Heart left ventricle (tissue), 16 donors: Measurements from ENCODE around the gene SLC39A5. TPM values are rescaled to one million over a fixed set of nuclear protein-coding genes. Genes with fewer than 3 reads are reported as not detected.

ENCODE experiments used
- ATAC-seq, 4 donors: fragments of 200-7000 bp; cut with Tn5 transposase; one replicate each; pipeline ENCODE4 v1.9.1; 2020 to 2022; ENCODE audit warnings: moderate library complexity in 4 of 4, mild to moderate bottlenecking in 3 of 4, moderate number of reproducible peaks in 1 of 4
- DNase-seq, 5 donors: peaks; one replicate each; pipeline ENCODE4 v3.0.0-alpha.2; 2020
- H3K27ac ChIP-seq, 12 donors: fragments of 200-600 bp; sonication (generic) in 4 of 12; one replicate each; pipeline versions ENCODE4 v1.5.0 to v1.8.0; 2016 to 2022; ENCODE audit warnings: mild to moderate bottlenecking in 2 of 12
- H3K27me3 ChIP-seq, 9 donors: fragments of 200-600 bp; sonication (generic) in 2 of 9; one replicate each; pipeline versions ENCODE4 v1.5.1 to v1.8.0; 2016 to 2022; ENCODE audit warnings: mild to moderate bottlenecking in 3 of 9
- H3K36me3 ChIP-seq, 9 donors: fragments of 200-600 bp; sonication (generic) in 2 of 9; one replicate each; pipeline versions ENCODE4 v1.5.0 to v1.8.0; 2018 to 2022; ENCODE audit warnings: mild to moderate bottlenecking in 2 of 9
- H3K4me1 ChIP-seq, 12 donors: fragments of 200-600 bp; sonication (generic) in 4 of 12; one replicate each; pipeline versions ENCODE4 v1.5.0 to v1.8.0; 2016 to 2022; ENCODE audit warnings: mild to moderate bottlenecking in 3 of 12
- H3K4me3 ChIP-seq, 12 donors: fragments of 200-600 bp; sonication (generic) in 4 of 12; one replicate each; pipeline versions ENCODE4 v1.5.0 to v1.8.0; 2017 to 2022; ENCODE audit warnings: mild to moderate bottlenecking in 9 of 12, moderate library complexity in 4 of 12
- H3K9me3 ChIP-seq, 12 donors: fragments of 200-600 bp; sonication (generic) in 4 of 12; one replicate each; pipeline versions ENCODE4 v1.5.0 to v1.8.0; 2016 to 2022; ENCODE audit warnings: mild to moderate bottlenecking in 1 of 12
- POLR2A ChIP-seq, 2 donors: fragments of 450-650 bp; IDR thresholded peaks; one replicate each; pipeline ENCODE4 v1.6.1; 2017; ENCODE audit warnings: antibody characterized with exemption in 2 of 2, mild to moderate bottlenecking in 2 of 2, moderate library complexity in 2 of 2
- WGBS, 4 donors: extraction: QIAGEN DNeasy Blood & Tissue Kit in 2 of 4; methylation state at CpG; one replicate each; pipeline versions ENCODE4 v1.1.5 to v1.1.7; 2013 to 2018; 5-methylcytosine and 5-hydroxymethylcytosine counted together
- intact Hi-C, 10 donors: fragments of 100-400 bp; cut with DNase I; formaldehyde crosslinking; loops; one replicate each; pipeline versions ENCODE4 v1.11.1 to v1.14.2; 2022
- polyA plus RNA-seq, 2 donors: library from polyadenylated mRNA; stranded (reverse); fragments of 200-250 nt; gene quantifications; one replicate each; pipeline ENCODE4 v1.2.3, GENCODE V29; 2013
- total RNA-seq, 9 donors: library from RNA; depleted of rRNA in 2 of 9; stranded (reverse); fragments of >200 nt in 2 of 9; fragmentation: NEBNext Ultra II Directional in 3 of 9; extraction: Animal tissue kit (Norgen Biotek cat#: 25700) in 3 of 9; gene quantifications; one replicate each; pipeline versions ENCODE4 v1.1.0 to v1.2.4, GENCODE V29; 2016 to 2023
- TF ChIP-seq, protein P1 (sequence below), 12 donors: fragments of 200-600 bp; sonication (generic) in 4 of 12; IDR thresholded peaks; one replicate each; pipeline versions ENCODE4 v1.5.0 to v1.8.0; 2018 to 2022; ENCODE audit warnings: antibody characterized with exemption in 12 of 12, mild to moderate bottlenecking in 5 of 12
- donor health status: ischemic (EF 13 %, LVEDD 7.1; RV severe dilation, severe dysfunction).
- donor health status: healthy with polysubstance abuse.
- donor health status: DM: no; HTN: yes; CAD: no.
- donor health status: DM: no; HTN: no; CAD: no.
- donor health status: ischemic (EF 25% LVEDD 6.9; RV normal size, moderate dysfunction).
- donor health status: ischemic (EF 25% LVEDD 5.7; RV mildly dilated, moderate dysfunction).
- donor health status: healthy.
- donor health status: DM: yes; HTN: yes; CAD: no.
- donor health status: ischemic (EF 35%, LVEDD 5.7; RV mildly dilated, moderate dysfunction).
- donor health status: nonischemic (EF 11% LVEDD 7.7; RV severe dilation, severe dysfunction).
- donor health status: DM: yes; HTN: yes; CAD: no.
- donor health status: PGD.
- donor health status: ischemic (EF 29% LVEDD 5.4; RV normal size, mild dysfunction).
- donor health status: nonischemic (EF 23%, LVEDD 6.1; RV moderate dilation, normal function).

SLC39A5 gene
- total and polyA plus RNA-seq, 11 donors, result 0.12 TPM; not detected in 10

DNA sequence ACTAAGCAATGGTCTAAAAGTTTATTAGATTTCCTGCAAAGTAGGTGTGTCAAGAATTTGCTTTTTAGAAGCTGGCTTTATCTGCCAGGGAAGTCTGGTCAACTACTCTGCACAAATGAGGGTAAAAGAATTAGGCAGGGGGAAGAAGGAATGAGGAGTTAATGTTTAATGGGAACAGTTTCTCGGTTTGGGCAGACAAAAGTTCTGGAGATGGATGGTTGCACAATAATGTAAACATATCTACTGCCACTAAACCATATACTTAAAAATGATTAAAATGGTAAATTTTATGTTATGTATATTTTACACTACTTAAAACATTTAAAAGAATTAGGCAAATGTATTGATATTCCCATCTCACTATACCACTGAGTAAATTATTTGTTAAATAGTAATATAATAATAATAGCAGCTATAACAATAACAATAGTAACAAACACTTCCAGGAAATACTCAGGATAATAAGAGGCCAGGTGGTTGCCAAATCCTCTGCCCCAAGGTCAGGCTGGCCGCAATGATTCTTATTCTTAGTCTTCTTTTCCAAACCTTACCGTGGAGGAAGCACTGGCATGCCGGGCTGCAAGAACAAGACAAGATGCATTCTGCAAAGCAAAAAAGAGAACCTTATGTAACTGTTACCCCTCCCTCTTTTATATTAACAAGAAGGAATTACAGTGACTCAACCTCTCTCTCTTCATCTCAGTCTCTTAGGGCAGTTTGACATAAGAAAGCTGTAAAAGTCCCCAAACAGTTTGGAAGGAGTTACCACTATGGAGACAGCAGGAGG lies 56.4 kb downstream of the SLC39A5 start:
- intact Hi-C loops, result no loop called here

More for the DNA sequence above, 56.4 kb downstream of the SLC39A5 start:
- H3K36me3 ChIP-seq, result peaks cover 0 to 94% (median 70%) of the 10 kb centered on the region in 9 donors
- H3K9me3 ChIP-seq, result no peaks in the 10 kb centered on the region
- WGBS, 4 donors, result 28 to 40% (median 36%) methylated on average over 4 of the region's 4 CpGs
- ATAC-seq (peak in 1 of 4 donors; percentile 33), DNase-seq (no peak)
- H3K27me3 ChIP-seq, result no peaks in the 10 kb centered on the region
- H3K4me1 ChIP-seq, result peaks cover 7 to 29% (median 17%) of the 10 kb centered on the region in 12 donors
- peak overlapping the region in 6 of 12 donors; percentile 6 to 32 (median 17) for H3K27ac ChIP-seq
- H3K4me3 ChIP-seq, result no peak overlapping the region
- TF ChIP-seq, protein P1, sequence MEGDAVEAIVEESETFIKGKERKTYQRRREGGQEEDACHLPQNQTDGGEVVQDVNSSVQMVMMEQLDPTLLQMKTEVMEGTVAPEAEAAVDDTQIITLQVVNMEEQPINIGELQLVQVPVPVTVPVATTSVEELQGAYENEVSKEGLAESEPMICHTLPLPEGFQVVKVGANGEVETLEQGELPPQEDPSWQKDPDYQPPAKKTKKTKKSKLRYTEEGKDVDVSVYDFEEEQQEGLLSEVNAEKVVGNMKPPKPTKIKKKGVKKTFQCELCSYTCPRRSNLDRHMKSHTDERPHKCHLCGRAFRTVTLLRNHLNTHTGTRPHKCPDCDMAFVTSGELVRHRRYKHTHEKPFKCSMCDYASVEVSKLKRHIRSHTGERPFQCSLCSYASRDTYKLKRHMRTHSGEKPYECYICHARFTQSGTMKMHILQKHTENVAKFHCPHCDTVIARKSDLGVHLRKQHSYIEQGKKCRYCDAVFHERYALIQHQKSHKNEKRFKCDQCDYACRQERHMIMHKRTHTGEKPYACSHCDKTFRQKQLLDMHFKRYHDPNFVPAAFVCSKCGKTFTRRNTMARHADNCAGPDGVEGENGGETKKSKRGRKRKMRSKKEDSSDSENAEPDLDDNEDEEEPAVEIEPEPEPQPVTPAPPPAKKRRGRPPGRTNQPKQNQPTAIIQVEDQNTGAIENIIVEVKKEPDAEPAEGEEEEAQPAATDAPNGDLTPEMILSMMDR (IDR thresholded peaks at IDR 0.05), result no peak
- no peak for TF ChIP-seq POLR2A (IDR thresholded peaks at IDR 0.05)

Other genes starting within 250 kb of the SLC39A5 start
- 10 to 100 TPM; 25.0 to 59.5 (median 32.0) TPM for gene SUOX, start 232.8 kb upstream of the SLC39A5 start, total RNA-seq
- gene SUOX, start 232.8 kb upstream of the SLC39A5 start, polyA plus RNA-seq, result 10 to 100 TPM; 26.2 to 28.6 TPM
- 10 to 100 TPM in 1 of 9 donors, 1 to 10 TPM in 8; 4.3 to 10.3 (median 6.9) TPM for gene IKZF4, start 209.0 kb upstream of the SLC39A5 start, total RNA-seq
- gene IKZF4, start 209.0 kb upstream of the SLC39A5 start, polyA plus RNA-seq, result 1 to 10 TPM; 2.6 to 3.2 TPM
- gene RPS26, start 188.1 kb upstream of the SLC39A5 start, total RNA-seq, result 100 to 1,000 TPM in 2 of 9 donors, 10 to 100 TPM in 7; 11.7 to 616 (median 23.2) TPM
- gene RPS26, start 188.1 kb upstream of the SLC39A5 start, polyA plus RNA-seq, result 1,000 to 10,000 TPM in 1 of 2 donors, 100 to 1,000 TPM in 1; 933 to 1,433 TPM
- 1 to 10 TPM in 8 of 9 donors, under 1 TPM in 1; 0.90 to 4.5 (median 1.8) TPM for gene ERBB3, start 149.9 kb upstream of the SLC39A5 start, total RNA-seq
- 1 to 10 TPM; 2.7 to 3.4 TPM for gene ERBB3, start 149.9 kb upstream of the SLC39A5 start, polyA plus RNA-seq
- gene PA2G4, start 125.5 kb upstream of the SLC39A5 start, total RNA-seq, result 100 to 1,000 TPM in 1 of 9 donors, 10 to 100 TPM in 8; 66.0 to 105 (median 72.4) TPM
- 100 to 1,000 TPM in 1 of 2 donors, 10 to 100 TPM in 1; 62.4 to 187 TPM for gene PA2G4, start 125.5 kb upstream of the SLC39A5 start, polyA plus RNA-seq
- 1,000 to 10,000 TPM in 8 of 9 donors, 100 to 1,000 TPM in 1; 533 to 2,381 (median 1,999) TPM for gene RPL41, start 113.4 kb upstream of the SLC39A5 start, total RNA-seq
- gene RPL41, start 113.4 kb upstream of the SLC39A5 start, polyA plus RNA-seq, result 1,000 to 10,000 TPM in 1 of 2 donors, 100 to 1,000 TPM in 1; 752 to 4,466 TPM
- 1 to 10 TPM; 2.7 to 6.4 (median 4.9) TPM for gene ZC3H10, start 111.8 kb upstream of the SLC39A5 start, total RNA-seq
- gene ZC3H10, start 111.8 kb upstream of the SLC39A5 start, polyA plus RNA-seq, result 1 to 10 TPM; 3.5 to 3.9 TPM
- 10 to 100 TPM; 26.8 to 81.1 (median 43.4) TPM for gene ESYT1, start 101.8 kb upstream of the SLC39A5 start, total RNA-seq
- 10 to 100 TPM; 17.0 to 67.3 TPM for gene ESYT1, start 101.8 kb upstream of the SLC39A5 start, polyA plus RNA-seq
- gene MYL6B, start 77.5 kb upstream of the SLC39A5 start, total RNA-seq, result 10 to 100 TPM; 30.1 to 55.2 (median 41.1) TPM
- gene MYL6B, start 77.5 kb upstream of the SLC39A5 start, polyA plus RNA-seq, result 10 to 100 TPM; 27.5 to 65.9 TPM
- 100 to 1,000 TPM; 355 to 949 (median 613) TPM for gene MYL6, start 71.7 kb upstream of the SLC39A5 start, total RNA-seq
- 1,000 to 10,000 TPM in 1 of 2 donors, 100 to 1,000 TPM in 1; 745 to 1,383 TPM for gene MYL6, start 71.7 kb upstream of the SLC39A5 start, polyA plus RNA-seq
- gene SMARCC2, start 40.6 kb upstream of the SLC39A5 start, total RNA-seq, result 10 to 100 TPM; 48.6 to 83.5 (median 66.2) TPM
- gene SMARCC2, start 40.6 kb upstream of the SLC39A5 start, polyA plus RNA-seq, result 10 to 100 TPM; 21.4 to 27.6 TPM
- gene RNF41, start 8.1 kb upstream of the SLC39A5 start, total RNA-seq, result 10 to 100 TPM; 41.7 to 84.0 (median 53.3) TPM
- gene RNF41, start 8.1 kb upstream of the SLC39A5 start, polyA plus RNA-seq, result 10 to 100 TPM; 10.6 to 62.4 TPM
- 10 to 100 TPM; 18.0 to 27.4 (median 20.7) TPM for gene NABP2, start 5.7 kb upstream of the SLC39A5 start, total RNA-seq
- 10 to 100 TPM; 14.8 to 30.1 TPM for gene NABP2, start 5.7 kb upstream of the SLC39A5 start, polyA plus RNA-seq
- gene ANKRD52, start 28.3 kb downstream of the SLC39A5 start, total RNA-seq, result 10 to 100 TPM; 19.3 to 40.6 (median 28.0) TPM
- 10 to 100 TPM; 12.2 to 36.7 TPM for gene ANKRD52, start 28.3 kb downstream of the SLC39A5 start, polyA plus RNA-seq
- 100 to 1,000 TPM in 7 of 9 donors, 10 to 100 TPM in 2; 45.7 to 250 (median 129) TPM for gene COQ10A, start 36.9 kb downstream of the SLC39A5 start, total RNA-seq
- gene COQ10A, start 36.9 kb downstream of the SLC39A5 start, polyA plus RNA-seq, result 100 to 1,000 TPM in 1 of 2 donors, 10 to 100 TPM in 1; 89.2 to 249 TPM
- gene CS, start 70.3 kb downstream of the SLC39A5 start, total RNA-seq, result 100 to 1,000 TPM; 489 to 866 (median 662) TPM
- 100 to 1,000 TPM; 165 to 291 TPM for gene CS, start 70.3 kb downstream of the SLC39A5 start, polyA plus RNA-seq
- 10 to 100 TPM; 26.8 to 61.0 (median 35.6) TPM for gene CNPY2, start 85.9 kb downstream of the SLC39A5 start, total RNA-seq
- 10 to 100 TPM; 64.2 to 67.3 TPM for gene CNPY2, start 85.9 kb downstream of the SLC39A5 start, polyA plus RNA-seq
- gene PAN2, start 103.9 kb downstream of the SLC39A5 start, total RNA-seq, result 10 to 100 TPM; 12.3 to 43.8 (median 38.2) TPM
- 10 to 100 TPM; 15.1 to 44.7 TPM for gene PAN2, start 103.9 kb downstream of the SLC39A5 start, polyA plus RNA-seq
- under 1 TPM in 1 of 9 donors, not detected in 8; 0.69 TPM for gene IL23A, start 108.8 kb downstream of the SLC39A5 start, total RNA-seq
- under 1 TPM in 1 of 2 donors, not detected in 1; 0.29 TPM for gene IL23A, start 108.8 kb downstream of the SLC39A5 start, polyA plus RNA-seq
- gene STAT2, start 130.1 kb downstream of the SLC39A5 start, total RNA-seq, result 100 to 1,000 TPM in 1 of 9 donors, 10 to 100 TPM in 8; 31.4 to 150 (median 37.1) TPM
- gene STAT2, start 130.1 kb downstream of the SLC39A5 start, polyA plus RNA-seq, result 10 to 100 TPM; 23.1 to 26.2 TPM
- not detected for gene APOF, start 132.8 kb downstream of the SLC39A5 start, total RNA-seq
- gene APOF, start 132.8 kb downstream of the SLC39A5 start, polyA plus RNA-seq, result not detected
- 1 to 10 TPM; 1.1 to 7.3 (median 2.4) TPM for gene TIMELESS, start 219.4 kb downstream of the SLC39A5 start, total RNA-seq
- 1 to 10 TPM; 1.5 to 4.1 TPM for gene TIMELESS, start 219.4 kb downstream of the SLC39A5 start, polyA plus RNA-seq
- gene MIP, start 224.6 kb downstream of the SLC39A5 start, total RNA-seq, result under 1 TPM in 2 of 9 donors, not detected in 7; 0.28 to 0.32 TPM
- not detected for gene MIP, start 224.6 kb downstream of the SLC39A5 start, polyA plus RNA-seq
- gene SPRYD4, start 238.5 kb downstream of the SLC39A5 start, total RNA-seq, result 1 to 10 TPM; 2.2 to 4.7 (median 3.0) TPM
- gene SPRYD4, start 238.5 kb downstream of the SLC39A5 start, polyA plus RNA-seq, result 1 to 10 TPM; 2.1 to 2.9 TPM